OCI-LY3 (cell line): Measurements from ENCODE around the gene RAC3.

ENCODE experiments used
- CTCF ChIP-seq: fragments of 200-600, 300-600 bp; sonication (generic); IDR thresholded peaks from 2 replicates; pipeline ENCODE4 v1.5.1; 2014; ENCODE audit warnings: antibody characterized with exemption, low read length, low read depth
- EZH2phosphoT487 ChIP-seq: fragments of 200-600 bp; shearing (Covaris generic); IDR thresholded peaks from 2 replicates; pipeline ENCODE4 v1.6.1; 2018; ENCODE audit warnings: antibody characterized with exemption, mixed run types, low read depth

GRCh38 chr17:82033359-82034085, 2.0 kb downstream of the RAC3 start:
- no peak for TF ChIP-seq CTCF
- TF ChIP-seq EZH2phosphoT487 = no peak
